Measurements from ENCODE around the gene GAGE1.
A peak's percentile ranks its signal among the peaks of the same experiment; 100 is the strongest.
"Not testable (repeated sequence)": the region's sequence is repeated elsewhere in the genome, so short reads cannot be mapped to it uniquely, and the experiment has no call there.

GAGE1 gene

GRCh38 chrX:49598720-49599119 is at the start of gene GAGE1:
TSS of gene GAGE1 (plus strand) at chrX:49599020. CDS start at chrX:49600175, 1,155 bp downstream.
- H3K9me3 Mint-ChIP-seq; DNase-seq (ENCODE audit: low spot score); H3K27ac Mint-ChIP-seq; H3K4me3 Mint-ChIP-seq; H3K36me3 Mint-ChIP-seq (ENCODE audit: low read depth); H3K4me1 Mint-ChIP-seq (ENCODE audit: low read depth); H3K27me3 Mint-ChIP-seq (ENCODE audit: low read depth): not testable (repeated sequence)

GRCh38 chrX:49550989-49551388 is 47.8 kb upstream of the GAGE1 start, which contains the start of gene GAGE12E:
TSS of gene GAGE12E (plus strand) at chrX:49551289. CDS start at chrX:49552444, 1,155 bp downstream.
- H3K4me3 Mint-ChIP-seq; H3K27ac Mint-ChIP-seq; DNase-seq (ENCODE audit: low spot score); H3K9me3 Mint-ChIP-seq; H3K4me1 Mint-ChIP-seq (ENCODE audit: low read depth); H3K36me3 Mint-ChIP-seq (ENCODE audit: low read depth); H3K27me3 Mint-ChIP-seq (ENCODE audit: low read depth): not testable (repeated sequence)

- DNase-seq (ENCODE audit: low spot score); H3K4me1 Mint-ChIP-seq (ENCODE audit: low read depth); H3K27ac Mint-ChIP-seq; H3K27me3 Mint-ChIP-seq (ENCODE audit: low read depth); H3K4me3 Mint-ChIP-seq; H3K36me3 Mint-ChIP-seq (ENCODE audit: low read depth); H3K9me3 Mint-ChIP-seq: not testable (repeated sequence)
These were observed 38.3 kb upstream of the GAGE1 start, which contains the start of gene GAGE12F for GRCh38 chrX:49560542-49560941. TSS of gene GAGE12F (plus strand) at chrX:49560842. CDS start at chrX:49561997, 1,155 bp downstream.

- not testable (repeated sequence) for H3K4me1 Mint-ChIP-seq (ENCODE audit: low read depth); DNase-seq (ENCODE audit: low spot score); H3K27ac Mint-ChIP-seq; H3K27me3 Mint-ChIP-seq (ENCODE audit: low read depth); H3K4me3 Mint-ChIP-seq; H3K9me3 Mint-ChIP-seq; H3K36me3 Mint-ChIP-seq (ENCODE audit: low read depth)
These were observed 30.1 kb upstream of the GAGE1 start for GRCh38 chrX:49568728-49569127.

- not testable (repeated sequence) for H3K9me3 Mint-ChIP-seq; H3K27ac Mint-ChIP-seq; H3K27me3 Mint-ChIP-seq (ENCODE audit: low read depth); DNase-seq (ENCODE audit: low spot score); H3K36me3 Mint-ChIP-seq (ENCODE audit: low read depth); H3K4me3 Mint-ChIP-seq; H3K4me1 Mint-ChIP-seq (ENCODE audit: low read depth)
These were observed 29.7 kb upstream of the GAGE1 start for GRCh38 chrX:49569152-49569551.

GRCh38 chrX:49570100-49570499 is 28.7 kb upstream of the GAGE1 start, which contains the start of gene GAGE12G:
TSS of gene GAGE12G (plus strand) at chrX:49570400. CDS start at chrX:49571555, 1,155 bp downstream.
- H3K4me1 Mint-ChIP-seq (ENCODE audit: low read depth); H3K36me3 Mint-ChIP-seq (ENCODE audit: low read depth); DNase-seq (ENCODE audit: low spot score); H3K27ac Mint-ChIP-seq; H3K27me3 Mint-ChIP-seq (ENCODE audit: low read depth); H3K9me3 Mint-ChIP-seq; H3K4me3 Mint-ChIP-seq: not testable (repeated sequence)

DNA sequence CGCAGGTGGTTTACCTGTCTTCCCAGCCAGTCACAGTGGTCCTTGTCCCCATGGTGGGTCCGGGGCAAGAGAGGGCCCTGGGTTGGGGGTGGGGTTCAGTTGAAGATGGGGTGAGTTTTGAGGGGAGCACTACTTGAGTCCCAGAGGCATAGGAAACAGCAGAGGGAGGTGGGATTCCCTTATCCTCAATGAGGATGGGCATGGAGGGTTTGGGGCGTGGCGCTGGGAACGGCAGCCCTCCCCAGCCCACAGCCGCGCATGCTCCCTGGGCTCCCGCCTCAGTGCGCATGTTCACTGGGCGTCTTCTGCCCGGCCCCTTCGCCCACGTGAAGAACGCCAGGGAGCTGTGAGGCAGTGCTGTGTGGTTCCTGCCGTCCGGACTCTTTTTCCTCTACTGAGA is 19.2 kb upstream of the GAGE1 start, which contains the start of gene GAGE12H:
Gene GAGE12H (plus strand): TSS at position 301 of the 400 bp plus-strand sequence. CDS start 1,155 bp downstream, outside the sequence.
- H3K4me3 Mint-ChIP-seq; H3K27ac Mint-ChIP-seq; H3K36me3 Mint-ChIP-seq (ENCODE audit: low read depth); DNase-seq (ENCODE audit: low spot score); H3K9me3 Mint-ChIP-seq; H3K4me1 Mint-ChIP-seq (ENCODE audit: low read depth); H3K27me3 Mint-ChIP-seq (ENCODE audit: low read depth): not testable (repeated sequence)

- not testable (repeated sequence) for H3K4me3 Mint-ChIP-seq; H3K36me3 Mint-ChIP-seq (ENCODE audit: low read depth); H3K27me3 Mint-ChIP-seq (ENCODE audit: low read depth); H3K9me3 Mint-ChIP-seq; H3K27ac Mint-ChIP-seq; DNase-seq (ENCODE audit: low spot score); H3K4me1 Mint-ChIP-seq (ENCODE audit: low read depth)
These were observed 9.6 kb upstream of the GAGE1 start, which contains the start of gene GAGE2A for GRCh38 chrX:49589196-49589595. TSS of gene GAGE2A (plus strand) at chrX:49589496. CDS start at chrX:49590651, 1,155 bp downstream.

DNA sequence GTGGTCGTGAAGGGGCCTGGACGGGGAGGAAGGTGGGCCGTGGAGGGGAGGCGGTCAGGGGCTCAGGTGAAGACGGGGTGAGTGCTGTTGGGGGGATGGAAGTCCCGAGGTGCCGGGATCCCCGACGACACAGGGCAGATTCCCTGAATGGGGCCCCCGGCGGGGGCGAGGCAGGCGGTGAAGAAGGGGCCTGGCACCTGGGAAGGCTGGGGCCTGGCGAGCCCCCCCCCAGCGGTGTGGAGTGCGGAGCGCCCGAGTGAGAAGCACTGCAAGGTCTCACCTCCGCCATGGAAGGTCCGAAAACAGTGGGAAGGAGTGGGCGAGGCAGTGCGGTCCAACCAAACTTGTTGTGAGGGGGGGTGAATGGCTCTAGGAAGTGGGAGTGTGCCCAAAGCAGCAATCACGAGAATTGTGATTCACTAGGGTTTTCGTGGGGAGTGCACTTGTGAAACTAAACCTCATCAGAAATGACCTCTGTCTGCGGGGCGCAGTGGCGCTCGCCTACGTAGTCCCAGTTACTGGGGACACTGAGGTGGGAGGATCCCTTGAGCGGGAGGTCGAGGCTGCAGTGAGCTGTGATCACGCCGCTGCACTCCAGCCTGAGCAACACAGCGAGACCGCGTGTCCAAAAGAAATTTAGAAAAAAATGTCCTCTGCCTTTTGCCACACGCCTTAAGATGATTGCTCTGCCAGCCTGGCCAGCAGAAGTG is 8.9 kb upstream of the GAGE1 start:
- not testable (repeated sequence) for H3K36me3 Mint-ChIP-seq (ENCODE audit: low read depth); DNase-seq (ENCODE audit: low spot score); H3K27ac Mint-ChIP-seq; H3K9me3 Mint-ChIP-seq; H3K4me3 Mint-ChIP-seq; H3K27me3 Mint-ChIP-seq (ENCODE audit: low read depth); H3K4me1 Mint-ChIP-seq (ENCODE audit: low read depth)

GRCh38 chrX:49590488-49590887 is 8.3 kb upstream of the GAGE1 start:
- DNase-seq (ENCODE audit: low spot score), result peak; percentile 3
- not testable (repeated sequence) for H3K27me3 Mint-ChIP-seq (ENCODE audit: low read depth); H3K27ac Mint-ChIP-seq; H3K36me3 Mint-ChIP-seq (ENCODE audit: low read depth); H3K4me3 Mint-ChIP-seq; H3K4me1 Mint-ChIP-seq (ENCODE audit: low read depth); H3K9me3 Mint-ChIP-seq

DNA sequence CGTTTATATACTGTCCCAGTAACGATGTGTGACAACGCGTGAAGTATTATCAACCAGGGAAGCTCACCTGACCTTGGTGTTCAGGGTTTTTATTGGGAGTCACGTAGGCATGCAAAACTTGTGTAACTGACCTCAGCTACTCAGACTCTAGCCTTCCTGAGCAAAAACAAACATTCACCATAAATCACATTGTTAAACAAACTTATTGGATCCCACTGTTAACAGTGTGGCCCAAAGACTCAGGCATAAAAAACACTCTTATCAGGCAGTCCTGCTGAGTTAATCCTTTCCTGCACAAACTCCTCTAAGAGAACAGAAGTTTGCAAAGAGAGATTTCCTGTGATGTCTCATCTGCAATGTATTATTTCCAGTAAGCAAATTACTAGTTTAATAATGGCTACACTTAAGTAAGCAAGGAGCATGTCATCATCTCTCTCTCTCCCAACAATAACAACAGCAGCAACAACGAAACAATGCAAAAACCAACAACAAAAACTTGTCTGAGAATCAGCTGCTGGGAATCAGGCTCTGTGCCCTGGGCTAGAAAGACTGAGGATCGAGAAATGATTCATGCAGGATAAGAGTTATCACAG is 12.0 kb downstream of the GAGE1 start:
- H3K4me1 Mint-ChIP-seq (ENCODE audit: low read depth), result no peaks in the 10 kb centered on the region
- no peaks in the 10 kb centered on the region for H3K36me3 Mint-ChIP-seq (ENCODE audit: low read depth)
- peaks cover 2% of the 10 kb centered on the region for H3K27me3 Mint-ChIP-seq (ENCODE audit: low read depth)
- DNase-seq (ENCODE audit: low spot score), result no peak
- no peak overlapping the region for H3K4me3 Mint-ChIP-seq
- H3K9me3 Mint-ChIP-seq, result no peaks in the 10 kb centered on the region
- H3K27ac Mint-ChIP-seq, result no peak overlapping the region

DNA sequence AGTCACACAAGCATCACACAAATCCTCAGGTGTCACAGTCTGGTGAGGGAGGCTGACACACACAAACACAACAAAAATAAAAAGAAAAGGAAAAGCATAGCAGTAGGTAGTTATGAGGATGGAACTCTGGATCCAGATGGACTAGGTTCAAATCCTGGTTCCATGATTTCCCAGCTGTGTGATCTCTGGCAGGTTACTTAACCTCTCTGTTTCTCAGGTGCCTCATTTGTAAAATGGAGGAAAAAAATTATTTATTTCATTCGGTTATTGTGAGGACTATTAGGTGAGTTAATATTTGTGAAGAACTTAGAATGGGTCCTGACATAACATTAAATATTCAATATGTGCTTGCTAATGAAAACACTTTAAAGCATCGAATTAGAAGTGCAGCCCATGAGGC is 19.8 kb downstream of the GAGE1 start:
- no peak overlapping the region for H3K27ac Mint-ChIP-seq
- H3K36me3 Mint-ChIP-seq (ENCODE audit: low read depth), result no peaks in the 10 kb centered on the region
- H3K9me3 Mint-ChIP-seq, result no peaks in the 10 kb centered on the region
- H3K4me3 Mint-ChIP-seq, result no peak overlapping the region
- DNase-seq (ENCODE audit: low spot score), result no peak
- no peaks in the 10 kb centered on the region for H3K4me1 Mint-ChIP-seq (ENCODE audit: low read depth)
- no peaks in the 10 kb centered on the region for H3K27me3 Mint-ChIP-seq (ENCODE audit: low read depth)

DNA sequence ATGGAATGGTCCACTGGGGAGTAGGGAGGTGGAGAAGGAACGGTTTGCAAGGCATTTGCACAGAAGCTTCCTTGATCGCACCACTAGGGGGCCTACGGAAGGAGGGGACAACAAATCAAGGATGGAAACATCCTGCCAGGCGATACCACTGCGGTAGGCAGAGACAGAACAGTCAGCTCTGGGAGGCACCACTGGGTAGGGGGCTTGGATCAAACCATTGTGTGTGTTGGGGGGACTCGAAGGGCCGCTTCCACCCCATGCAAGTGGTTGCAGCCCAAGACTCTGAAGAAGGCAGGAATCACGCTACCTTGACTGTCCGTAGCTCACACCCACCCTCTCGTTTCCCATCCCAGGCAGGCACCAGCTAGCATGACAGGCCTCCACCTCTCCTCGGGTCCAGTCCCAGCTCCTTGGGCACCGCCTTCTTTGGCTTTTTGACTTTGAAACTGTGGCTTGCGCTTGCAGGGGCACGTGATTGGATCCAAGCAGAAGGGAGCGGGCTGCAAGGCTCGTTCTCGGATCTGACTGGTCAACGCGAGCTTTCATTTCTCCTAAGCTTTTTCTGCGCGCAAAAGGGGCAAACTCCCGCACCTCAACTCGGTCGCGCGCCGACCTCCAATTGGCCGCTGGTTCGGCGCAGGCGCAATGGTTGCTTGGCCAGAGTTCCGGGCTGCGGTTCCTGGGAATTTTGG is 28.4 kb downstream of the GAGE1 start:
- Mint-ChIP-seq H3K4me3 (peak overlapping the region; percentile 21), H3K27me3 (ENCODE audit: low read depth) (no peaks in the 10 kb centered on the region), H3K36me3 (ENCODE audit: low read depth) (peaks cover 1% of the 10 kb centered on the region), H3K4me1 (ENCODE audit: low read depth) (no peaks in the 10 kb centered on the region), H3K9me3 (peaks cover 4% of the 10 kb centered on the region), H3K27ac (no peak overlapping the region)
- no peak for DNase-seq (ENCODE audit: low spot score)

DNA sequence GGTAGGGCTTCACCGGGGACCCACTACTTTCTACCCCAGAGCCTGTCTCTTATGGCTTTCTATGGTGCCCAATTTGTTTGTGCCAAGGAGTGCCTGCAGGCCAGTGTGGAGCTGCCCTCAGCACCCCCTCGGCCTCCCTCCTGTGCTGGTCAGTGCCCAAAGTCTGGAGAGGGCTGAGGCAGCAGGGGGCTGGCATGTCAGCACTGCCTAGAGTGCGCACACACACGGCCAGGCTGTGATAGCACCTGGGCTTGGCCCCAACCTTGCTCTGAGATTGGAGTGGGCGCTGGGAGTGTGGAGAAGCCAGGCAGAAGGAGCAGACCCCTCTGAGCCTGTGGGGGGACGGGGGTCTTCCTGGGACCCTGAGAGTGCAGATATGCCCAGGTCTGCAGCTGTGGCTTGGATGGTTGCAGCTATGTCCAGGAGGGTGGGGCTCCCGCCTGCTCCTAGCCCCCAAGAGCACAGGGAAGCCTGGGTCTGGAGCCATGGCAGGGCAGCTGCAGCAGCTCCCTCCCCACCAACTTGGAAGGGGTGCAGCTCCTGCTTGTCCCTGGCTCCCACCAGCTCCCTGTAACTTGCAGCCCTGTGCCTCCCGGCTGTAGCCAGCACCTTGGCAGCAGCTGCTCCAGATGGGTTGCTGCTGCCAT is 46.3 kb downstream of the GAGE1 start:
- no peak overlapping the region for H3K27ac Mint-ChIP-seq
- no peaks in the 10 kb centered on the region for H3K4me1 Mint-ChIP-seq (ENCODE audit: low read depth)
- H3K9me3 Mint-ChIP-seq, result no peaks in the 10 kb centered on the region
- H3K4me3 Mint-ChIP-seq, result no peak overlapping the region
- H3K27me3 Mint-ChIP-seq (ENCODE audit: low read depth), result peaks cover 4% of the 10 kb centered on the region
- no peaks in the 10 kb centered on the region for H3K36me3 Mint-ChIP-seq (ENCODE audit: low read depth)
- DNase-seq (ENCODE audit: low spot score), result no peak
